Stimulated activated memory B cell treated with anti-CD40 and anti-IgM and Interleukin-4, amounts not matched to agents 10 μg/mL and 1 μg/mL and 100 μg/mL, for 72 hours (primary cell): Measurements from ENCODE around the gene PADI1.

ENCODE experiments used
- ATAC-seq: fragments of 150-1000 bp; cut with Tn5 transposase; 2 replicates; pipeline ENCODE4 v1.10.0; 2021
- H3K27ac Mint-ChIP-seq: one replicate; pipeline ENCODE4 v1.8.0; 2022; ENCODE audit warnings: mild to moderate bottlenecking, mixed read lengths
- H3K27me3 Mint-ChIP-seq: one replicate; pipeline ENCODE4 v1.8.0; 2022; ENCODE audit warnings: mixed read lengths
- H3K36me3 Mint-ChIP-seq: one replicate; pipeline ENCODE4 v1.8.0; 2022; ENCODE audit warnings: mixed read lengths
- H3K4me1 Mint-ChIP-seq: one replicate; pipeline ENCODE4 v1.8.0; 2022; ENCODE audit warnings: mixed read lengths
- H3K4me3 Mint-ChIP-seq: one replicate; pipeline ENCODE4 v1.8.0; 2022; ENCODE audit warnings: mild to moderate bottlenecking, moderate library complexity, mixed read lengths
- H3K9me3 Mint-ChIP-seq: one replicate; pipeline ENCODE4 v1.8.0; 2022; ENCODE audit warnings: mixed read lengths

The PADI1 gene

DNA sequence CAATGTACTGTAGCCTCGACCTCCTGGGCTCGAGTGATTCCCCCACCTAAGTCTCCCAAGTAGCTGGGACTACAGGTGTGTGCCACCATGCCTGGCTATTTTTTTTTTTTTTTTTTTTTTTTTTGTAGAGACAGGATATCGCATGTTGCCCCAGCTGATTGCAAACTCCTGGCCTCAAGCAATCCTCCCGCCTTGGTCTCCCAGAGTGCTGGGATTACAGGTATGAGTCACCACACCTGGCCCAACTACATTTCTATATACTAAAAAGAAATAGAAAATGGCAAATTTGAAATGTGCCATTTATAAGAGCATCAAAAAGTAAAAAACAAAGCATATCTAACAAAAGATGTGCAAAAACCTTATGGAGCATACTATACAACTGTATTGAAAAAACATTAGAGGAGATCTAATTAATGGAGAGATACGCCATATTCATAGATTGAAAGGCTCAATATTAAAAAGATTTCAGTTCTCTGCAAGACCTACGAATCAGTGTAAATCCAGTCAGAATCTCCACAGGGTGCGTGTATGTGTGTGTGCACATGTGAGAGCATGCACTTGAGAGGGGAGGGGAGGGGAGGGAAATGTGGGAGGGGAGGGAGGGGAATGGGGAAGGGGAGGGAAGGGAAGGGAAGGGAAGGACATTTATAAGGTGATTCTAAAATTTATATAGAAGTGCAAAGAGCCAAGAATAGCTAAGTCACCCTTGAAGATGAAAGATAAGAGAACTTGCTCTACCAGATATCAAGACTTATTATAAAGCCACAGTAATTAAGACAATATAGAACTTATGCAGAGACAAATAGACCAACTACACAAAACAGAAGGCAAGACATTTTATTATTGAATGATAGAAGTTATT lies 87.6 kb downstream of the PADI1 start:
- Mint-ChIP-seq H3K9me3 (peaks cover 2% of the 10 kb centered on the region), H3K4me3 (no peak overlapping the region), H3K4me1 (no peaks in the 10 kb centered on the region), H3K27me3 (peaks cover 54% of the 10 kb centered on the region), H3K27ac (no peak overlapping the region), H3K36me3 (no peaks in the 10 kb centered on the region)
- ATAC-seq, result no peak

DNA sequence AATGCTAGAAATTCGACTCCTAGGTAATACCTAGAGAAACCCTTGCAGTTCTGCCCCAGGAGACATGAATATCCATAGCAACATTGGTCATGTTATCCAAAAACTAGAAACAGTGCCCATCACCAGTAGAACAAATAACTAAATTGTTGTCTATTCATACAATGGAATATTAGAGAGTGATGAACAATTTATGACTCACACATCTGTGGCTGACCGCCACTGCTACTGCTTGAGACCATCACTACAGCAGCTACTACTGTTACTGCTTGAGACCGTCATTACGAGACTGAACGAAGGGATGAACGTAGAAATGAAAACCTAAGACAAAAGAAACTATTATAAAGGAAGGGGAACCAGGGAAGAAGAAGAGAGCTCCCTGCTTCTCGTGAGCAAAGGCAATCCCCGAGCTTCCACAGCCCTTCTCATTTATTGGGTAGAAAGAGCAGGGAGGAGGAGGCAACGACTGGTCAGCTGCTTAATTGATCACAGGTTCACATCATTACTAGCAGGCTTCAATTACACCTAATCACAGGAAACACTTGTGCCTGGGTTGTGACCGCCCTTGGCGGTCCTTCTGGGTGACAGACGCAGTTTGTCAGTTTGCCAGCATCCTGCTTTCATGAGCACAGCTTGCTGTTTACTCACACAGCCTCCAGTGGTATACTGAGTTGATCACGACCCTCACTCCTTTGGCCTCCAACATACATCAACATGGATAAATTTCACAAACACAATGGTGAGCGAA lies 88.9 kb downstream of the PADI1 start:
- Mint-ChIP-seq H3K27me3 (peaks cover 58% of the 10 kb centered on the region), H3K9me3 (peaks cover 5% of the 10 kb centered on the region), H3K36me3 (no peaks in the 10 kb centered on the region), H3K4me3 (no peak overlapping the region), H3K27ac (no peak overlapping the region), H3K4me1 (no peaks in the 10 kb centered on the region)
- ATAC-seq, result no peak

GRCh38 chr1:17295292-17295691 lies 90.4 kb downstream of the PADI1 start:
- H3K27me3 Mint-ChIP-seq, result peaks cover 58% of the 10 kb centered on the region
- H3K4me1 Mint-ChIP-seq, result no peaks in the 10 kb centered on the region
- peaks cover 10% of the 10 kb centered on the region for H3K9me3 Mint-ChIP-seq
- H3K27ac Mint-ChIP-seq, result no peak overlapping the region
- no peaks in the 10 kb centered on the region for H3K36me3 Mint-ChIP-seq
- no peak overlapping the region for H3K4me3 Mint-ChIP-seq
- ATAC-seq, result no peak
